ENCODE data around the gene HS3ST4.

DNA sequence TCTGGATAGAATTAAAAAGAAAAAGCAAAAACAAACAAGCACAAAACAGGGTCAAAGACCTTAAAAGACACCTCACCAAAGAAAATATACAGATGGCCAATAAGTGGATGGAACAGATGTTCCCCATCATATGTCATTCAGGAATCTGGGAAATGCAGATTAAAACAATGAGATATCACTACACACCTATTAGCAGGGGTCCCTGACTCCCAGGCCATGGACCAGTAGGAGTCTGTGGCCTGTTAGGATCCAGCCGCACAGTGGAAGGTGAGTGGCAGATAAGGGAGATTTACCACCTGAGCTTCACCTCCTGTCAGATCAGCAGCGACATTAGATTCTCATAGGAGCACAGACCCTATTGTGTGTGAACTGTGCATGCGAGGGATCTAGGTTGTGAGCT, 167.9 kb downstream of the HS3ST4 start:
- TF ChIP-seq, protein P1, sequence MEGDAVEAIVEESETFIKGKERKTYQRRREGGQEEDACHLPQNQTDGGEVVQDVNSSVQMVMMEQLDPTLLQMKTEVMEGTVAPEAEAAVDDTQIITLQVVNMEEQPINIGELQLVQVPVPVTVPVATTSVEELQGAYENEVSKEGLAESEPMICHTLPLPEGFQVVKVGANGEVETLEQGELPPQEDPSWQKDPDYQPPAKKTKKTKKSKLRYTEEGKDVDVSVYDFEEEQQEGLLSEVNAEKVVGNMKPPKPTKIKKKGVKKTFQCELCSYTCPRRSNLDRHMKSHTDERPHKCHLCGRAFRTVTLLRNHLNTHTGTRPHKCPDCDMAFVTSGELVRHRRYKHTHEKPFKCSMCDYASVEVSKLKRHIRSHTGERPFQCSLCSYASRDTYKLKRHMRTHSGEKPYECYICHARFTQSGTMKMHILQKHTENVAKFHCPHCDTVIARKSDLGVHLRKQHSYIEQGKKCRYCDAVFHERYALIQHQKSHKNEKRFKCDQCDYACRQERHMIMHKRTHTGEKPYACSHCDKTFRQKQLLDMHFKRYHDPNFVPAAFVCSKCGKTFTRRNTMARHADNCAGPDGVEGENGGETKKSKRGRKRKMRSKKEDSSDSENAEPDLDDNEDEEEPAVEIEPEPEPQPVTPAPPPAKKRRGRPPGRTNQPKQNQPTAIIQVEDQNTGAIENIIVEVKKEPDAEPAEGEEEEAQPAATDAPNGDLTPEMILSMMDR (IDR thresholded peaks at IDR 0.05): no peak
- no peak for TF ChIP-seq POLR2AphosphoS5 (IDR thresholded peaks at IDR 0.05)
- no peak for TF ChIP-seq POLR2A (IDR thresholded peaks at IDR 0.05)
- TF ChIP-seq EP300 (IDR thresholded peaks at IDR 0.05): no peak

All from stomach (tissue), 4 donors.